Pancreas (tissue), 10 donors: ENCODE results near the gene COL20A1. TPM values are rescaled to one million over a fixed set of nuclear protein-coding genes. Genes with fewer than 3 reads are reported as not detected.

Experiments used
- ATAC-seq, 4 donors: fragments of 200-7000 bp; cut with Tn5 transposase; one replicate each; pipeline versions ENCODE4 v1.8.0 to v1.9.1; 2020; ENCODE audit warnings: mild to moderate bottlenecking in 4 of 4, moderate library complexity in 4 of 4
- DNase-seq, 6 donors: peaks; one replicate each; pipeline ENCODE4 v3.0.0-alpha.2; 2020
- FAIRE-seq: peaks from 2 replicates; lab custom pipeline; 2012; peaks lifted over from hg19 to GRCh38; lab: Jason Lieb, UNC
- H3K27ac ChIP-seq, 4 donors: fragments of 200-600 bp; sonication (generic); 1 replicate in 3 of 4; 2 replicates in 1 of 4; pipeline versions ENCODE4 v1.5.0 to v1.8.0; 2020
- H3K27me3 ChIP-seq, 4 donors: fragments of 200-600 bp; one replicate each; pipeline ENCODE4 v1.8.0; 2021
- H3K36me3 ChIP-seq, 3 donors: fragments of 200-600 bp; sonication (generic) in 1 of 3; one replicate each; pipeline versions ENCODE4 v1.5.0 to v1.8.0; 2020 to 2021
- H3K4me1 ChIP-seq, 3 donors: fragments of 200-600 bp; one replicate each; pipeline ENCODE4 v1.8.0; 2021
- H3K4me3 ChIP-seq, 4 donors: fragments of 200-600 bp; sonication (generic) in 2 of 4; one replicate each; pipeline versions ENCODE4 v1.5.0 to v1.8.0; 2020 to 2021
- H3K9me3 ChIP-seq, 4 donors: fragments of 200-600 bp; one replicate each; pipeline ENCODE4 v1.8.0; 2021
- WGBS, 2 donors: extraction: QIAGEN DNeasy Blood & Tissue Kit; methylation state at CpG; one replicate each; pipeline ENCODE4 v1.1.7; 2013; 5-methylcytosine and 5-hydroxymethylcytosine counted together
- intact Hi-C, 3 donors: fragments of 100-400 bp; cut with DNase I; formaldehyde crosslinking; loops; one replicate each; pipeline versions ENCODE4 v1.11.1 to v1.14.2; 2022
- polyA plus RNA-seq, 2 donors: library from polyadenylated mRNA; stranded (reverse); fragments of 200-250 nt; gene quantifications; one replicate each; pipeline ENCODE4 v1.2.3, GENCODE V29; 2013
- total RNA-seq, 6 donors: library from RNA; stranded (reverse); fragmentation: NEBNext Ultra II Directional in 4 of 6; extraction: Animal tissue kit (Norgen Biotek cat#: 25700) in 4 of 6; gene quantifications; one replicate each; pipeline versions ENCODE4 v1.2.1 to v1.2.4, GENCODE V29; 2021 to 2023
- TF ChIP-seq, protein P1 (sequence below), 4 donors: fragments of 200-600 bp; sonication (generic) in 3 of 4; IDR thresholded peaks; one replicate each; pipeline versions ENCODE4 v1.5.0 to v1.8.0; 2021; ENCODE audit warnings: antibody characterized with exemption in 4 of 4
- donor health status: healthy with polysubstance abuse.
- donor health status: DM: no; HTN: no; CAD: no; lungs with moderate emphysema.
- donor health status: DM: no; HTN: no; CAD: no.
- donor health status: control.
- donor health status: control.
- donor health status: Bipolar disorder and iron deficiency.
- donor health status: DM: yes; HTN: yes; CAD: no.
- donor health status: DM: no; HTN: no; CAD: no.
- donor health status: DM: no; HTN: no; CAD: no.
- donor health status: DM: yes; HTN: yes; CAD: no.

The COL20A1 gene
- total and polyA plus RNA-seq, 8 donors: 0.05 TPM; not detected in 7

DNA sequence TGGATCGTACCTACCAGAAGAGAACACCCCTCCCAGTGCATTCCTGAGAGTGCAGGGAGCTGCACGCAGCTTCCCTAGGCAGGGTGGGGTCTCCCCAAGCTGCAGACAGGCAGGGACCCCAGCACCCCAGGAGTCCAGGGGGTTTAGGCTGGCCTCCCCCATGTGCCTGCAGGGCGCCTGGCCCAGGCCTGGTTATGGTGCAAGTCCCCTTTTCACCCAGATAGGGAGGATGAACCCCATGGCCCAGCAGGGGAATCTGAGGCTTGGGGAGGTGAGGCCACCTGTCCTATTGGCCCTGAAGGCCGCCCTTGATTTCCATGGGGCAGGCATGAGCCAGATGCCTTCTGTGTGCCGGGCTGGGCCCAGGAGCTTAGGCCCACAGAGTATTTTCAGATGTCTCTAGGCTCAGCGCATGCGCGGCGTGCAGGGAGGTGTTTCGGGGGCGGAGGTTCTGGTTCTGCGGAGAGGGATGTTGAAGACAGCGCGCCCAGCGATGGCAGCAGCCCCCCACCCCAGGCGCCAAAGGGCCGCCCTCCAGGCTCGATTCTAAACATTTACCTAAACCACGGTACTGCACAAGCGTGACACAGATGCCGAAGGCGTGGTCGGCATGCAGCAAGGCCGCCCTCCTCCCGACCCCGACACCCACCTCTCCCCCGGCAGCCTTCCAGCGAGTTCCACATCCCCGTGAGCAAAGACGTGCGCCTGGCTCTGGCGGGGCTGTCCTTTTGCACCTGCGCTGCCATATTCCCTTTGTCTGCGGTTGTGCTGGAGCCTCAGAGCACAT, 29.4 kb downstream of the COL20A1 start:
- TF ChIP-seq, protein P1, sequence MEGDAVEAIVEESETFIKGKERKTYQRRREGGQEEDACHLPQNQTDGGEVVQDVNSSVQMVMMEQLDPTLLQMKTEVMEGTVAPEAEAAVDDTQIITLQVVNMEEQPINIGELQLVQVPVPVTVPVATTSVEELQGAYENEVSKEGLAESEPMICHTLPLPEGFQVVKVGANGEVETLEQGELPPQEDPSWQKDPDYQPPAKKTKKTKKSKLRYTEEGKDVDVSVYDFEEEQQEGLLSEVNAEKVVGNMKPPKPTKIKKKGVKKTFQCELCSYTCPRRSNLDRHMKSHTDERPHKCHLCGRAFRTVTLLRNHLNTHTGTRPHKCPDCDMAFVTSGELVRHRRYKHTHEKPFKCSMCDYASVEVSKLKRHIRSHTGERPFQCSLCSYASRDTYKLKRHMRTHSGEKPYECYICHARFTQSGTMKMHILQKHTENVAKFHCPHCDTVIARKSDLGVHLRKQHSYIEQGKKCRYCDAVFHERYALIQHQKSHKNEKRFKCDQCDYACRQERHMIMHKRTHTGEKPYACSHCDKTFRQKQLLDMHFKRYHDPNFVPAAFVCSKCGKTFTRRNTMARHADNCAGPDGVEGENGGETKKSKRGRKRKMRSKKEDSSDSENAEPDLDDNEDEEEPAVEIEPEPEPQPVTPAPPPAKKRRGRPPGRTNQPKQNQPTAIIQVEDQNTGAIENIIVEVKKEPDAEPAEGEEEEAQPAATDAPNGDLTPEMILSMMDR (IDR thresholded peaks at IDR 0.05): no peak
- no peaks in the 10 kb centered on the region for H3K9me3 ChIP-seq
- intact Hi-C loops: no loop called here
- FAIRE-seq: no peak
- DNase-seq: peak in 3 of 6 donors; percentile 2 to 48 (median 15)
- WGBS, 2 donors: 47 to 55% methylated on average over 34 of the region's 34 CpGs
- H3K27ac ChIP-seq: no peak overlapping the region
- H3K4me1 ChIP-seq: no peaks in the 10 kb centered on the region
- H3K27me3 ChIP-seq: peaks cover 0 to 4% (median 0%) of the 10 kb centered on the region in 4 donors
- H3K4me3 ChIP-seq: no peak overlapping the region
- ATAC-seq: no peak
- H3K36me3 ChIP-seq: no peaks in the 10 kb centered on the region

DNA sequence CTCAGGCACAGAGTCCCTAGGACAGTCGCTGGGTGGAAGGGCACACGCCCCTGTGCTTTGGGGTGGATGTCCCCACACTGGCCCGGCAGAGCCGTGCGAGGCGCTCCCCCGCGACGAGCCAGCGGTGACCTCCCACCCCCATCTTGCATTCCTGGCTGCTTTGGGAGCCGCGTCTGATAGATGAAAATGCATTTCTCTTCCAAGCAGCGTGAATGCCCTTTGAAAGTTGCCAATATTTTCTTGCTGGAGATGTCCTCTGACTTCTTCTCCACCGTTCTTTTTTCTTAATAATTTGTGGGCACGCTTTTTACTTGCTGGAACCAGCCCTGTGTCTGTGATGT, 29.9 kb downstream of the COL20A1 start:
- WGBS, 2 donors: 20 to 21% methylated on average over 15 of the region's 15 CpGs
- Histone ChIP-seq H3K4me3 (no peak overlapping the region), H3K9me3 (no peaks in the 10 kb centered on the region), H3K27me3 (peaks cover 0 to 4% (median 0%) of the 10 kb centered on the region in 4 donors), H3K36me3 (no peaks in the 10 kb centered on the region), H3K27ac (no peak overlapping the region), H3K4me1 (no peaks in the 10 kb centered on the region)
- DNase-seq: no peak
- FAIRE-seq: no peak
- TF ChIP-seq, protein P1 (IDR thresholded peaks at IDR 0.05): no peak
- no peak for ATAC-seq
- intact Hi-C loops: no loop called here

DNA sequence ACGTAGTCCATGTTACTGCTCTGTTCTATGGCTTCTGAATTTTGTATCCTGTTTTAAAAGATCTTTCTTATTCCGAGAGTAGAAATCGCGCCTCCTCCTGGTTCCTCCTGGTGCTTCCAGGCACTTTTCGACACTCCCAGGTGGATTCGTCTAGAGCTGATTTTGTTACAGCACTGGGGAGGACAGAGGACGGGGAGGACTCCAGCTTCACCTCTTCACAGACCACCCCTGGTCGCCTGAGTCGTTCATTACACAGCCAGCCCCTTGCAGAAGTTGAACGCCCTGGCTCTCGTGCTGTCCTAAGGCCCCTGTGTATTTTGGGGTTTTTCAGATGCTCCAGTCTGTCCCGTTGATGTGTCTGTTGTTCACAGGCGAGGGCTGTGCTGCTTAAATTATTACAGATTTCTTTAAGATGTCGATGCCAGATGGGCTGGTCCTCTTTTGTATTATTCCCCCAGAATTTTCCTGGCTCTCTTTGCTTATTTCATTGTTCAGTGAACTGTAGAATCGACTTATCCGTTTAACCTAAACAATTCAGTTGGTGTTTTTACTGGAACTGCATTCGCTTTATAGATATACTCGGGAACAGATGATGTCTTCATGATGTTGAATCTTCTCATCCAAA, 30.5 kb downstream of the COL20A1 start:
- no peaks in the 10 kb centered on the region for H3K9me3 ChIP-seq
- H3K36me3 ChIP-seq: no peaks in the 10 kb centered on the region
- no peak for ATAC-seq
- H3K27me3 ChIP-seq: peaks cover 0 to 4% (median 0%) of the 10 kb centered on the region in 4 donors
- intact Hi-C loops: no loop called here
- H3K27ac ChIP-seq: no peak overlapping the region
- no peak for FAIRE-seq
- 48 to 57% methylated on average over 18 of the region's 18 CpGs for WGBS, 2 donors
- no peak overlapping the region for H3K4me3 ChIP-seq
- TF ChIP-seq, protein P1 (IDR thresholded peaks at IDR 0.05): no peak
- no peaks in the 10 kb centered on the region for H3K4me1 ChIP-seq
- peak in 1 of 6 donors; percentile 9 for DNase-seq

DNA sequence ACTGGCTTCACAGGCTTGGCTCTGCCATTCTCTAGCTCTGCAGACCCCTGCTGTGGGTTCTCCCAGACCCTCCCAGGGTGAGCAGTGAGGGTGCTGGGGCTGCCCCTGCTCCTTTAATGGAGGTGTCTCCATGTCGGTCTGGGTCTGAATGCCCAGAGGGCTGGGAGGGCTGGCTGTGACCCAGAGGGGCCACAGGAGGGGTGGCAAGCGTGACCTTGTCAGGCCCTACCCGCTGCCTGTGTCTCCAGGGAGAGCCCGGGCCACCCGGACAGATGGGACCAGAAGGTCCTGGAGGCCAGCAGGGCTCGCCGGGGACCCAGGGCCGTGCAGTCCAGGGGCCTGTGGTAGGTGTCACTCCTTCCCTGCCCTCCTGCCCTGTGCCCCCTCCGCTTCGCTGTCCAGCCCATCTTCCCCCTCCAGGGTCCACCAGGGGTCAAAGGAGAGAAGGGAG, 32.1 kb downstream of the COL20A1 start:
- Histone ChIP-seq H3K4me1 (no peaks in the 10 kb centered on the region), H3K9me3 (no peaks in the 10 kb centered on the region), H3K27me3 (peaks cover 0 to 4% (median 0%) of the 10 kb centered on the region in 4 donors), H3K4me3 (no peak overlapping the region), H3K27ac (no peak overlapping the region), H3K36me3 (no peaks in the 10 kb centered on the region)
- ATAC-seq (no peak), FAIRE-seq (no peak), DNase-seq (peak in 2 of 6 donors; percentile 43 to 65)
- 49 to 56% methylated on average over 8 to 10 of the region's 10 CpGs for WGBS, 2 donors
- intact Hi-C loops: no loop called here
- TF ChIP-seq, protein P1 (IDR thresholded peaks at IDR 0.05): no peak
